ENCODE data around the gene KLK4. TPM values are rescaled to one million over a fixed set of nuclear protein-coding genes. Genes with fewer than 3 reads are reported as not detected.

Gene KLK4
- total and polyA plus RNA-seq, 2 donors (not counting 3 experiments of a cell fraction or from before 2014, with no cell fraction given), result not detected

DNA sequence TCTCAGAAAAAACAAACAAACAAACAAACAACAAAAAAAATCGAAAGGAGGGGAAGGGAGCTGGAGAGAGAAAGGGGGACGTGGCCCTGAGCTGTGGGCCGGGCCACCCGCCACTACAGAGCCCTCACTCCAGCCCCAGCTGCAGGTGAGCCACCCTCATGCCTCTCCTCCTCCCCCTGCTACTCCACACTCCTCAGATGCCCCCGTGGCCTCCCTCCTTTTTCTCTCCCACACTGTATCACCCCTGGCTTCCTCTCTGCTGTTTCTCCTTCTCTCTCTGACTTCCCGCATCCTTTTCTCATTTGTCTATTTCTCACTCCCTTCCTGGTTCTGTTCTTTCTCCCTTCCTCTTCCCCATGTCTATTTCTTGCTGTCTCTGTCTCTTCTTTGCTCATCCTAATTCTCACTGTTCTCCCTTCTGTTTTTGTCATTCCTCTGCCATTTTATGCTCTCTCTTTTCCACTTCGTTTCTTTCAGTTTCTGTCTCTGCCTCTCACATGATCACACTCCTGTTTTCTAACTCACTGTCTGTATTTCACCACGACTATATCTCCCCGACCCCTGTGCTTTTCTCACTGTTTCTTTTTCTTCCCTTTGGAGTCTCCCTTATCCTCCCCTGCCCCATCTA, 35.3 kb downstream of the KLK4 start:
- intact Hi-C loops (cut with micrococcal nuclease) (no loop called here), dilution Hi-C loops (cut with MboI; ENCODE audit: extremely low pct_ligation_motif_present, low sequenced_read_pairs) (no loop called here)
- H3K4me2 ChIP-seq (ENCODE audit: insufficient read depth, low read length), result no peak overlapping the region
- DNase-seq (ENCODE audit: low read depth, low spot score) (no peak), FAIRE-seq (no peak)
- no peak overlapping the region for H3K27ac ChIP-seq (ENCODE audit: insufficient read depth, low read depth, low read length)
- TF ChIP-seq GATA2 (IDR thresholded peaks at IDR 0.05; ENCODE audit: insufficient read depth, insufficient read length, low read depth, low read length) (no peak), POLR2AphosphoS5 (IDR thresholded peaks at IDR 0.05; ENCODE audit: insufficient read depth, low read depth, low read length) (no peak), MYC (IDR thresholded peaks at IDR 0.05; ENCODE audit: low read depth, low read length) (no peak), POLR2A (IDR thresholded peaks at IDR 0.05; ENCODE audit: low read depth, low read length) (no peak), FOS (IDR thresholded peaks at IDR 0.05; ENCODE audit: borderline replicate concordance, insufficient read depth, low read length) (no peak), JUN (IDR thresholded peaks at IDR 0.05; ENCODE audit: borderline replicate concordance, insufficient read depth, insufficient read length, low read depth) (no peak), EZH2 (IDR thresholded peaks at IDR 0.05; ENCODE audit: borderline replicate concordance, low read depth, low read length, severe bottlenecking) (no peak)
- TF ChIP-seq, protein P1, sequence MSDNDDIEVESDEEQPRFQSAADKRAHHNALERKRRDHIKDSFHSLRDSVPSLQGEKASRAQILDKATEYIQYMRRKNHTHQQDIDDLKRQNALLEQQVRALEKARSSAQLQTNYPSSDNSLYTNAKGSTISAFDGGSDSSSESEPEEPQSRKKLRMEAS (IDR thresholded peaks at IDR 0.05; ENCODE audit: insufficient read depth, insufficient read length), result no peak
- TF ChIP-seq, protein P2, sequence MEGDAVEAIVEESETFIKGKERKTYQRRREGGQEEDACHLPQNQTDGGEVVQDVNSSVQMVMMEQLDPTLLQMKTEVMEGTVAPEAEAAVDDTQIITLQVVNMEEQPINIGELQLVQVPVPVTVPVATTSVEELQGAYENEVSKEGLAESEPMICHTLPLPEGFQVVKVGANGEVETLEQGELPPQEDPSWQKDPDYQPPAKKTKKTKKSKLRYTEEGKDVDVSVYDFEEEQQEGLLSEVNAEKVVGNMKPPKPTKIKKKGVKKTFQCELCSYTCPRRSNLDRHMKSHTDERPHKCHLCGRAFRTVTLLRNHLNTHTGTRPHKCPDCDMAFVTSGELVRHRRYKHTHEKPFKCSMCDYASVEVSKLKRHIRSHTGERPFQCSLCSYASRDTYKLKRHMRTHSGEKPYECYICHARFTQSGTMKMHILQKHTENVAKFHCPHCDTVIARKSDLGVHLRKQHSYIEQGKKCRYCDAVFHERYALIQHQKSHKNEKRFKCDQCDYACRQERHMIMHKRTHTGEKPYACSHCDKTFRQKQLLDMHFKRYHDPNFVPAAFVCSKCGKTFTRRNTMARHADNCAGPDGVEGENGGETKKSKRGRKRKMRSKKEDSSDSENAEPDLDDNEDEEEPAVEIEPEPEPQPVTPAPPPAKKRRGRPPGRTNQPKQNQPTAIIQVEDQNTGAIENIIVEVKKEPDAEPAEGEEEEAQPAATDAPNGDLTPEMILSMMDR (IDR thresholded peaks at IDR 0.05; ENCODE audit: extremely low read depth in 1 of 2, insufficient read depth in 1 of 2, low read depth in 1 of 2, low read length in 2 of 2), result no peak
- no peak overlapping the region for H3K4me3 ChIP-seq (replicated peaks in 1 of 3; ENCODE audit: insufficient read depth in 1 of 3, low read depth in 1 of 3, low read length in 3 of 3)
- ChIA-PET POLR2A (no interaction called here), CTCF (no interaction called here)
- H3K9me1 ChIP-seq (replicated peaks; ENCODE audit: control insufficient read depth, extremely low read depth, insufficient read depth, low read length), result no peaks in the 10 kb centered on the region
- no TSS peak for BruUV-seq (replicated peaks)
- no peak overlapping the region for H3K9ac ChIP-seq (replicated peaks; ENCODE audit: extremely low read depth, insufficient read depth, low read length)
- peaks cover 0 to 2% of the 10 kb centered on the region in 2 experiments for H3K27me3 ChIP-seq (ENCODE audit: control insufficient read depth in 2 of 2, insufficient read depth in 2 of 2, low read length in 2 of 2)
- no peaks in the 10 kb centered on the region for H3K79me2 ChIP-seq (ENCODE audit: control insufficient read depth, insufficient read depth, low read length)
- H3K9me3 ChIP-seq (replicated peaks; ENCODE audit: control insufficient read depth, insufficient read depth, low read length), result no peaks in the 10 kb centered on the region
- H3K36me3 ChIP-seq (ENCODE audit: control insufficient read depth in 2 of 2, extremely low read depth in 1 of 2, insufficient read depth in 2 of 2, low read length in 2 of 2), result no peaks in the 10 kb centered on the region
- no peaks in the 10 kb centered on the region for H4K20me1 ChIP-seq (replicated peaks; ENCODE audit: control insufficient read depth, extremely low read depth, insufficient read depth, low read length)
- H3K4me1 ChIP-seq (ENCODE audit: control insufficient read depth, extremely low read depth, insufficient read depth, low read length), result no peaks in the 10 kb centered on the region
- no peak overlapping the region for H2AFZ ChIP-seq (ENCODE audit: low read depth, low read length)
